ENCODE results near the gene ATR. TPM values are rescaled to one million over a fixed set of nuclear protein-coding genes. Genes with fewer than 3 reads are reported as not detected.
A peak's percentile ranks its signal among the peaks of the same experiment; 100 is the strongest.

ATR gene
- total RNA-seq, 4 donors from 2014 or later, result 13.1 to 26.8 (median 20.4) TPM

DNA sequence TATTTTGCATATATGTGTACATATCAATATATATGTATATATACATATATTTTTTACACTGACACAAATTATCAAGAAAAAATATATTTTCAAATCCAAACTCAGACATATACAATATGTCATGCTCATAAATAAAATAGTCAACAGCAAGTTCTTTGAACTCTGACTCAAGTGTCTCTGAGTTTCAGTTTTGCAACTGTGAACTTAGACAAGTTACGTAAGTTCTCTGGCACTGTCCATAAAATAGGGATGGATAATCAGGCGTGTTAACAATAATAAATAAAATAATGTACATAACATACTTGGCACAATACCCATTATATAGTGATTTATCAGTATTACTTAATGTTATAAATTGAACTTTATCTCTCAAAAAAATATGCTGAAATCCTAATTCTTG is 118.6 kb downstream of the ATR start:
- Histone ChIP-seq H3K27ac (no peak overlapping the region), H3K4me1 (no peaks in the 10 kb centered on the region), H3K36me3 (peaks cover 4 to 54% of the 10 kb centered on the region in 2 donors), H3K27me3 (no peaks in the 10 kb centered on the region), H3K4me3 (no peak overlapping the region), H3K9me3 (no peaks in the 10 kb centered on the region)
- no peak for ATAC-seq
- 91 to 94% methylated on average over 2 of the region's 2 CpGs for WGBS, 2 donors (ENCODE audit: low coverage in 1 of 2)
- TF ChIP-seq POLR2A (IDR thresholded peaks at IDR 0.05) (no peak), EP300 (IDR thresholded peaks at IDR 0.05) (no peak), POLR2AphosphoS5 (IDR thresholded peaks at IDR 0.05) (no peak)
- TF ChIP-seq, protein P1, sequence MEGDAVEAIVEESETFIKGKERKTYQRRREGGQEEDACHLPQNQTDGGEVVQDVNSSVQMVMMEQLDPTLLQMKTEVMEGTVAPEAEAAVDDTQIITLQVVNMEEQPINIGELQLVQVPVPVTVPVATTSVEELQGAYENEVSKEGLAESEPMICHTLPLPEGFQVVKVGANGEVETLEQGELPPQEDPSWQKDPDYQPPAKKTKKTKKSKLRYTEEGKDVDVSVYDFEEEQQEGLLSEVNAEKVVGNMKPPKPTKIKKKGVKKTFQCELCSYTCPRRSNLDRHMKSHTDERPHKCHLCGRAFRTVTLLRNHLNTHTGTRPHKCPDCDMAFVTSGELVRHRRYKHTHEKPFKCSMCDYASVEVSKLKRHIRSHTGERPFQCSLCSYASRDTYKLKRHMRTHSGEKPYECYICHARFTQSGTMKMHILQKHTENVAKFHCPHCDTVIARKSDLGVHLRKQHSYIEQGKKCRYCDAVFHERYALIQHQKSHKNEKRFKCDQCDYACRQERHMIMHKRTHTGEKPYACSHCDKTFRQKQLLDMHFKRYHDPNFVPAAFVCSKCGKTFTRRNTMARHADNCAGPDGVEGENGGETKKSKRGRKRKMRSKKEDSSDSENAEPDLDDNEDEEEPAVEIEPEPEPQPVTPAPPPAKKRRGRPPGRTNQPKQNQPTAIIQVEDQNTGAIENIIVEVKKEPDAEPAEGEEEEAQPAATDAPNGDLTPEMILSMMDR (IDR thresholded peaks at IDR 0.05), result no peak

DNA sequence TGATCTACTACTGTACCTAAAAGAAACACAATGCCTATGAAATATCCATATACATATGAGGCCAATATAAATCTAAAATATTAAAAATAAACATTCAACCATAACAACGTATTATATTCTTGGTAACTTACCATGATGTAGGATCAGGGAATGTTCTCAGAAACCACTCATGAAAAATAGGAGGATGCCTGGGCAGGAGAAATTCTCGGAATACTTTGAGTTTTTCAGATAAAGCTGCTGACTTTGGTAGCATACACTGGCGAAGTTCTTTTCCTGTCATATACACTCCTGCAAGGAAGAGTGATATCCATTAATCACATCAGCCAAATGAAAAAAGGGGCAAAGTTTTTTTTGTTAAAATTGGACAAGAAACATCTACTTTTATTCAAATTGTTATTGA is 119.4 kb downstream of the ATR start:
- no peaks in the 10 kb centered on the region for H3K9me3 ChIP-seq
- H3K27ac ChIP-seq, result no peak overlapping the region
- H3K4me3 ChIP-seq, result no peak overlapping the region
- 84 to 89% methylated on average over 3 of the region's 3 CpGs for WGBS, 2 donors (ENCODE audit: low coverage in 1 of 2)
- no peaks in the 10 kb centered on the region for H3K4me1 ChIP-seq
- TF ChIP-seq POLR2AphosphoS5 (IDR thresholded peaks at IDR 0.05) (no peak), EP300 (IDR thresholded peaks at IDR 0.05) (no peak)
- TF ChIP-seq, protein P1 (IDR thresholded peaks at IDR 0.05), result no peak
- peaks cover 4 to 46% of the 10 kb centered on the region in 2 donors for H3K36me3 ChIP-seq
- ATAC-seq, result no peak
- no peaks in the 10 kb centered on the region for H3K27me3 ChIP-seq

DNA sequence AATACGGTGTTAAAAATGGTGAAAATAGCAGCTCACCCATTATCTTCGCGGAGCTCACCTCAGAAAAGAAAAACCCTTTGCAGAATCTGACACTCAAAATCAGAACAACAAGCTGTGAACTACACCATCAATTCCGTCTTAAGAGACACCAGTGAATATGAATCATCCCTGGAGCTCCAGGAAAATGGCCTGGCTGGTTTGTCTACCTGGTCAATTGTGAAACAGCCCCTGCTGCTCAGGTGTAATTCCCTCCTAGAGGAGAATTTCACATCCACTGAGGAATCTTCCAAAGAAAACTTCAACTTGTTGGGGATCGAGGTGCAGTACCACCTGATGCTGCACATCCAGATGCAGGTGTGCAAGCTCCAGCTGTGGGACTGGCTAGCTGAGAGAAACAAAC is 127.7 kb downstream of the ATR start:
- TF ChIP-seq POLR2A (IDR thresholded peaks at IDR 0.05), result no peak
- TF ChIP-seq, protein P1 (IDR thresholded peaks at IDR 0.05), result no peak
- TF ChIP-seq POLR2AphosphoS5 (IDR thresholded peaks at IDR 0.05), result no peak
- no peak for TF ChIP-seq EP300 (IDR thresholded peaks at IDR 0.05)
- Histone ChIP-seq H3K27ac (no peak overlapping the region), H3K27me3 (no peaks in the 10 kb centered on the region), H3K9me3 (no peaks in the 10 kb centered on the region), H3K36me3 (peaks cover 0 to 31% of the 10 kb centered on the region in 2 donors), H3K4me3 (no peak overlapping the region), H3K4me1 (peaks cover 0 to 20% (median 3%) of the 10 kb centered on the region in 3 donors)
- 80 to 82% methylated on average over 1 to 3 of the region's 5 CpGs for WGBS, 2 donors (ENCODE audit: low coverage in 1 of 2)
- ATAC-seq, result no peak

DNA sequence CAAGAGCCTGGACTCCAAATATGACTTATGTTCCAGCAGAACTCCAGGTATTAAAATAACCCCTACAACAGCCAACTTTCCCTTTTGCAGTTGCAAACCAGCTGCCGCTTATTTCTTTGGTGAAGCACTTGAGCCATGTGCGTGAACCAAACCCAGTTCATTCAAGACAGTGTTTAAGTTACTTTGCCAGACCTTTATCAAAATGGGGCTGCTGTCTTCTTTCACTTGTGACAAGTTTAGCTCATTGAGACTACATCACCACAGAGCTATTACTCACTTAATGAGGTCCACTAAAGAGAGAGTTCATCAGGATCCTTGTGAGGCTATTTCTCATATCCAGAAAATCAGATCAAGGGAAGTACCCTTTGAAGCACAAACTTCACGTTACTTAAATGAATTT is 128.3 kb downstream of the ATR start:
- no peaks in the 10 kb centered on the region for H3K27me3 ChIP-seq
- no peak for TF ChIP-seq POLR2A (IDR thresholded peaks at IDR 0.05)
- peak; percentile 55 for TF ChIP-seq POLR2AphosphoS5 (IDR thresholded peaks at IDR 0.05)
- H3K27ac ChIP-seq, result no peak overlapping the region
- no peak overlapping the region for H3K4me3 ChIP-seq
- 82 to 89% methylated on average over 3 of the region's 3 CpGs for WGBS, 2 donors (ENCODE audit: low coverage in 1 of 2)
- H3K4me1 ChIP-seq, result peaks cover 4 to 26% (median 7%) of the 10 kb centered on the region in 3 donors
- H3K36me3 ChIP-seq, result peaks cover 0 to 29% of the 10 kb centered on the region in 2 donors
- no peak for ATAC-seq
- H3K9me3 ChIP-seq, result no peaks in the 10 kb centered on the region

DNA sequence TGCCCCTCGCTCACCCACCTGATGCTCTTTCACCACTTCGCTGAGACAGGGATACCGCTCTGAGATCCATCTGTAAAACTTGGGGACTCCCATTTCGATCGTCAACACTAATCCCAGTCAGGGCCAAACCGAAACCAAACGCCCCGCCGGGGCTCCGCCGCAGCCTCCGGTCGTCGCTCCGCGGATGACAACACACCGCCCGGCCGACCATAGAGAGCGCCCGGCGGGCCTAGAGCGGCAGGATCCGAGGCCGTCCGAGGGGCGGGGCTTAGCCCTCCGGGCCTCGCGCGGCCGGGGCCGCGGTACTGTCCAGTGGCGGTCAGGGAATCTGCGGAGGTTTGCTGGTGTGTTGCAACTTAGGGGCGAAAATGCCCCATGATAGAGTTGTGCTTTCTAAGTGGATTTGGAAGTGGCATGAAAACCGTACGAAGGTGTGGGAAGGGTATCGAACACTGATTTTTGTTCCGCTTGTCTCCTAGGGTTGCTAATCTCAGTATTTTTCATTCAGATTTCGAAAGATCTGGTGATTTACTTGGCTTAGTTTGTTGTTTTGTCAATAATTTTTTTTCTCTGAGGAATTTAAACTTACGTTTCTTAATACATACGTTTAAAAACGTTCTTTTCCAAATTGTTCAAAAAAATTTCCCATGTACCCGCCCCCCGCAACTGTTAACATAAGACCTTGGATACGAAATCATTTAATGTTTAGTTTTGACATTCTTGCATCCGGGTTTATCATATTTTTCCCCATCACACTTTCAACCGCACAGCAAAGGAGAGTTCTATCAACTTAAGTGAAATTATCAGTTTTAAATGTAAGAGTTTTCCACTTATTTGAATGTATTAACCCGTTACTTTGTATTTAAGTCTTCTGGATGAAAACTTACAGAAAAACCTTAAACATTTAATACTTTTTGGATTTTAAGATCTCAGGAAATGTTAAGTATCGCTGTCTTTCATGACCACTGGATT is 130.4 kb downstream of the ATR start, which contains the start of gene XRN1:
Gene XRN1 (minus strand): TSS at position 186 of the 972 bp plus-strand sequence. CDS start 93 bp downstream, at position 93.
- Histone ChIP-seq H3K4me1 (peaks cover 4 to 44% (median 7%) of the 10 kb centered on the region in 3 donors), H3K36me3 (peaks cover 0 to 24% of the 10 kb centered on the region in 2 donors), H3K27me3 (no peaks in the 10 kb centered on the region), H3K9me3 (no peaks in the 10 kb centered on the region), H3K27ac (peak within 1 kb of the TSS; percentile 92 to 99 (median 96)), H3K4me3 (peak within 1 kb of the TSS; percentile 72 to 77)
- 11 to 14% methylated on average over 16 to 17 of the region's 52 CpGs for WGBS, 2 donors (ENCODE audit: low coverage in 1 of 2)
- peak; percentile 72 to 74 for TF ChIP-seq POLR2A (IDR thresholded peaks at IDR 0.05)
- TF ChIP-seq, protein P1 (IDR thresholded peaks at IDR 0.05), result no peak
- peak; percentile 82 for TF ChIP-seq POLR2AphosphoS5 (IDR thresholded peaks at IDR 0.05)
- ATAC-seq, result peak; percentile 100
